ENCODE measurements around the gene IGF2R.

The IGF2R gene

GRCh38 chr6:159935633-159936032, 33.2 kb upstream of the IGF2R start:
- no peaks in the 10 kb centered on the region for H3K27me3 ChIP-seq
- H3K4me3 ChIP-seq: no peak overlapping the region

DNA sequence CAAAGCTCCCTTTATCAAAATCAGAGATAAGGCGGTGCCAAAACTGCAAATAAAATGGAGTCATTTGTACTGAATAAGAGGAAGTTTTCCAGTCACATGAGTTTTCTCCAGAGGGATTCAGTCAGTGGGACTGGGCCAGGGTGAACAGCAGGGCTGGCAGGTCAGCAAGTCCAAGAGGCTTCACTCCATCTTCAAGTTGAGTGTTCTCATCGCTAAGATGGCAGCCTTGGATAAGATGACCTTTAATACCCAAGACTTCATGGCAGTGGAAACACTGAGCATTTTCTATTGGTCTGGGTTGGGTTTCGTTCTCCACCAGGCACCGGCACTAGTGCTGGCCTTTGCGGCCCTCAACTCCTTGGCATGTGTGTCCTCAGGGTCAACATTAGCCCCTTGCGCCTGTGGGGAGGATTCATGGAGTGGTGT, 29.3 kb upstream of the IGF2R start:
- no peaks in the 10 kb centered on the region for H3K27me3 ChIP-seq
- H3K4me3 ChIP-seq: no peak overlapping the region
- no peak overlapping the region for H3K9ac ChIP-seq
- no peaks in the 10 kb centered on the region for H4K20me1 ChIP-seq
- H3K4me1 ChIP-seq: no peaks in the 10 kb centered on the region
- no peak overlapping the region for H3K4me2 ChIP-seq
- no peak for TF ChIP-seq Cebpa-rat (IDR thresholded peaks at IDR 0.05)
- H3K36me3 ChIP-seq: no peaks in the 10 kb centered on the region
- H3K9me3 ChIP-seq: peaks cover 14% of the 10 kb centered on the region
- H3K27ac ChIP-seq: no peak overlapping the region

More at GRCh38 chr6:159935633-159936032, 33.2 kb upstream of the IGF2R start:
- Histone ChIP-seq H3K36me3 (no peaks in the 10 kb centered on the region), H3K4me1 (no peaks in the 10 kb centered on the region), H3K4me2 (no peak overlapping the region), H4K20me1 (no peaks in the 10 kb centered on the region), H3K27ac (no peak overlapping the region), H3K9ac (no peak overlapping the region), H3K9me3 (no peaks in the 10 kb centered on the region)
- no peak for TF ChIP-seq Cebpa-rat (IDR thresholded peaks at IDR 0.05)

DNA sequence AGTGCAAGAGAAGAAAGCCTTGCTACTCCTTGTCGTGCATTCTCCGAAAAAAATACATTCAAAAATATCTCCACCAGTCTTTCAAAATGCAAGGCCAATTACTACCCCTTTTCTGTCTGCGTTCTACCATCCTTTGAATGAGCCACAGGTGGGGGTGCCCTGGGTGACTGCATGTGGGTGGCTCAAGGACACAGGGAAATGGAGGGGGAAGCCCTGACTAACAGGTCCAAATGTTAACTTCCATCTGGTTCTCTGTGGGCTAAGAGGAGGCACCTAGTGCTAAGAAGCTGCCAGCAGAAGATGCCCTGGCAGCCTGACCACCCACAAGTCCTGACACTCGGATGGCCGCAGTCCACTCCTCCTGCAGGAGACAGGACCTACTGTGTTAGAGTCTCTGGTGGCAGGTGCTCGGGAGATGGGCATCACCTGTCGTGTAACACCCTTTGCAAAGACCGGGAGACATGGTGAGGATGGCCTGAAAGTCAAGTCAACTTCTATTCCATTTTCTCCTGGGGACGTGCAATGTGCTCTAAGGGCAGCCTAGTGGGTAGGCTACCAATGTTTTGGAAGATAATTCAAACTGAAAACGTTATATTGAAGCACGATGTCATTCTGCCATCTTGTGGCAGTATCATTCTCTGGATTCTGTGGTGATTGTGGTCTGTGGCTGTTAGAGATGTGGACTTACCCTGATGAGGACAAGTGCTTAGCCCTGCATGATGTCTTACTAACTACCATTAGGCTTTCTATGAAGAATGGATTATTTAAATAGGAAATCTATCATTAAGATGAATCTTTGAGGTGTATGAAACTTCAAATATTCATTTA, 27.4 kb upstream of the IGF2R start:
- Histone ChIP-seq H3K9ac (no peak overlapping the region), H3K27ac (no peak overlapping the region), H3K27me3 (no peaks in the 10 kb centered on the region), H4K20me1 (no peaks in the 10 kb centered on the region), H3K4me2 (no peak overlapping the region), H3K4me3 (no peak overlapping the region), H3K36me3 (no peaks in the 10 kb centered on the region), H3K4me1 (no peaks in the 10 kb centered on the region), H3K9me3 (peaks cover 22% of the 10 kb centered on the region)
- TF ChIP-seq Cebpa-rat (IDR thresholded peaks at IDR 0.05): no peak

- no peaks in the 10 kb centered on the region for H3K27me3 ChIP-seq
- H3K9me3 ChIP-seq: peaks cover 22% of the 10 kb centered on the region
- TF ChIP-seq Cebpa-rat (IDR thresholded peaks at IDR 0.05): no peak
- H3K4me1 ChIP-seq: no peaks in the 10 kb centered on the region
- no peaks in the 10 kb centered on the region for H3K36me3 ChIP-seq
- no peak overlapping the region for H3K4me2 ChIP-seq
- no peak overlapping the region for H3K9ac ChIP-seq
- no peaks in the 10 kb centered on the region for H4K20me1 ChIP-seq
- H3K4me3 ChIP-seq: no peak overlapping the region
- no peak overlapping the region for H3K27ac ChIP-seq
Observed at GRCh38 chr6:159943101-159943632, 25.7 kb upstream of the IGF2R start.

DNA sequence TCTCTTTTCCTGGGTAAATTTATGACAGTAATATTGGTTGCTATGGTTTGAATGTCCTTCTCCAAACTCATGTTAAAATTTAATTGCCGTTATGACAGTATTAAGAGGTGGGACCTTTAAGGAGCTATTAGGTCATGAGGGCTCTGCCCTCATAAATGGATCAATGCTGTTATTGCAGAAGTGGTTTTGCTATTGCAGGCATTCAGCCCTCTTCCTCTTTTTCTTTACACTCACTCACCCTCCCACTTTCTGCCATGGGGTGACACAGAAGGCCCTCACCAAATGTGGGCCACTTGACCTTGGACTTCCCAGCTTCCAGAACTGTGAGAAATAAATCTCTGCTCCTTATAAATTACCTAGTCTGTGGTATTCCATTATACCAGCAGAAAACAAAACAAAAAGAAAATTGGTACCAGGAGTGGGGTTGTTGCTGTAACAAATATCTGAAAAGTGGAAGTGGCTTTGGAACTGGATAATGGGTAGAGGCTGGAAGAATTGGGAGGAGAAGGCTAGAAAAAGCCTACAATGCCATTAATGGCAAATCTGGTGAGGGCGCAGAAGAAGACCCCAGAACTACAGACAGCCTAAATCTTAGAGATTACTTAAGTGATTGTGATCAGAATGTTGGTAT, 24.8 kb upstream of the IGF2R start:
- no peaks in the 10 kb centered on the region for H3K36me3 ChIP-seq
- no peak overlapping the region for H3K27ac ChIP-seq
- no peaks in the 10 kb centered on the region for H4K20me1 ChIP-seq
- no peak overlapping the region for H3K9ac ChIP-seq
- H3K4me2 ChIP-seq: no peak overlapping the region
- TF ChIP-seq Cebpa-rat (IDR thresholded peaks at IDR 0.05): no peak
- no peaks in the 10 kb centered on the region for H3K27me3 ChIP-seq
- no peaks in the 10 kb centered on the region for H3K4me1 ChIP-seq
- no peak overlapping the region for H3K4me3 ChIP-seq
- H3K9me3 ChIP-seq: peaks cover 22% of the 10 kb centered on the region

GRCh38 chr6:159945801-159946392, 23.0 kb upstream of the IGF2R start:
- H3K27me3 ChIP-seq: no peaks in the 10 kb centered on the region
- TF ChIP-seq Cebpa-rat (IDR thresholded peaks at IDR 0.05): no peak
- no peak overlapping the region for H3K27ac ChIP-seq
- no peak overlapping the region for H3K9ac ChIP-seq
- no peaks in the 10 kb centered on the region for H3K36me3 ChIP-seq
- no peak overlapping the region for H3K4me3 ChIP-seq
- peaks cover 22% of the 10 kb centered on the region for H3K9me3 ChIP-seq
- no peak overlapping the region for H3K4me2 ChIP-seq
- H4K20me1 ChIP-seq: no peaks in the 10 kb centered on the region
- H3K4me1 ChIP-seq: no peaks in the 10 kb centered on the region

DNA sequence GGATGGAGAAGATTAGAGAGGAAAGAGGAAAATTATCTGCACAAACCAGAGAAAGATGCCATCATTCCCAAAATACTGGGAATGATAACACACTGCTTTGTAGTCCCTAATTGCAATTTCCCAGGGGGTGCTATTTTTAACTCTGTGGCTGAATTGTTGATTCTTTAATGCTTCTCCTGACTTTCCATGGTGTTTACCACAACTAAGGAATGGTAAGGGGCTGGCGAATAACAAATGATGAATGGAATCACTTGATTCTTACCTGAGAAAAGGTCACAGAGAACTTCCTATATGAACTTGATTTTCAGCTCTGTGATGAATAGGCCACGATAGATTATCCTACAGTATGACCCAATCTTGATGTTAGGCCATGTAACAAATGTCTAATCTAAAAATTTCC, 22.0 kb upstream of the IGF2R start:
- H3K27ac ChIP-seq: no peak overlapping the region
- 0 out of 2 replicates have a peak, but pooled peaks cover 5% of the 10 kb centered on the region for H3K4me1 ChIP-seq
- TF ChIP-seq Cebpa-rat (IDR thresholded peaks at IDR 0.05): no peak
- no peaks in the 10 kb centered on the region for H3K27me3 ChIP-seq
- H3K36me3 ChIP-seq: no peaks in the 10 kb centered on the region
- no peak overlapping the region for H3K4me2 ChIP-seq
- no peak overlapping the region for H3K9ac ChIP-seq
- peaks cover 22% of the 10 kb centered on the region for H3K9me3 ChIP-seq
- H3K4me3 ChIP-seq: no peak overlapping the region
- no peaks in the 10 kb centered on the region for H4K20me1 ChIP-seq

GRCh38 chr6:159948199-159948598, 20.7 kb upstream of the IGF2R start:
- H4K20me1 ChIP-seq: no peaks in the 10 kb centered on the region
- H3K4me3 ChIP-seq: no peak overlapping the region
- H3K4me2 ChIP-seq: no peak overlapping the region
- H3K9me3 ChIP-seq: peaks cover 22% of the 10 kb centered on the region
- H3K27ac ChIP-seq: no peak overlapping the region
- no peaks in the 10 kb centered on the region for H3K27me3 ChIP-seq
- H3K9ac ChIP-seq: no peak overlapping the region
- TF ChIP-seq Cebpa-rat (IDR thresholded peaks at IDR 0.05): no peak
- no peaks in the 10 kb centered on the region for H3K36me3 ChIP-seq
- H3K4me1 ChIP-seq: 0 out of 2 replicates have a peak, but pooled peaks cover 6% of the 10 kb centered on the region

DNA sequence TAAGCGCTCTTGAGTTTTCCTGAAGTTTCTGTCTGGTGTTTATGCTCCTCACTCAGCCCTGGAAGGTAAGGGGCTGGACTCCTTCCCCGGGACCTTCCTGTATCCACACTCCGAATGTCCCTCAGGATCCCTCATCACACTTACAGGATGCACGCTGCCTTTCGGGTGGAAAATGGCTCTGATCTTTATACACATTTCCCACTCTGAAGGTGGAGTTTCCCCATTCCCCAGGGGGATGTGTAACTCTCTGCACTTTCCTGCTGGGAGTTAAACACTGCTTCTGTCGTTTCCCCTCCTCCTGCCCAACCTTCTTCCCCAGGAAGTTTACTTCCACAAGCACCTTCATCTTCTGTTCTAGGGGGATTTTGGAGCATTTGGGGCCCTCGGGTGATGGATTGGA, 17.1 kb upstream of the IGF2R start:
- Histone ChIP-seq H3K9ac (no peak overlapping the region), H3K9me3 (no peaks in the 10 kb centered on the region), H3K4me1 (0 out of 2 replicates have a peak, but pooled peaks cover 6% of the 10 kb centered on the region), H4K20me1 (no peaks in the 10 kb centered on the region), H3K27ac (no peak overlapping the region), H3K27me3 (no peaks in the 10 kb centered on the region), H3K4me3 (no peak overlapping the region), H3K36me3 (no peaks in the 10 kb centered on the region), H3K4me2 (peak overlapping the region; percentile 16; the same call in 1 of the 2 replicates)
- TF ChIP-seq Cebpa-rat (IDR thresholded peaks at IDR 0.05): no peak

All from BLaER1 (cell line).